ENCODE data around the gene COG8. TPM values are rescaled to one million over a fixed set of nuclear protein-coding genes. Genes with fewer than 3 reads are reported as not detected.

COG8 gene
- total and polyA plus RNA-seq, 9 of the 15 experiments (the other 6 are each of a cell fraction or from before 2014, with no cell fraction given) = 3.7 to 42.6 (median 30.1) TPM

GRCh38 chr16:69293401-69293800, 46.0 kb downstream of the COG8 start:
- Histone ChIP-seq H3K9me1 (ENCODE audit: control insufficient read depth, insufficient read depth, low read length) (no peaks in the 10 kb centered on the region), H3K79me2 (ENCODE audit: control insufficient read depth, insufficient read depth, low read length) (no peaks in the 10 kb centered on the region), H2AFZ (ENCODE audit: low read depth, low read length) (no peak overlapping the region), H4K20me1 (replicated peaks; ENCODE audit: control insufficient read depth, insufficient read depth, low read length) (no peaks in the 10 kb centered on the region), H3K27me3 (ENCODE audit: control insufficient read depth in 2 of 2, insufficient read depth in 2 of 2, low read length in 2 of 2) (no peaks in the 10 kb centered on the region), H3K9me3 (replicated peaks; ENCODE audit: control insufficient read depth, insufficient read depth, low read depth, low read length) (no peaks in the 10 kb centered on the region), H3K4me1 (replicated peaks in 1 of 2; ENCODE audit: control insufficient read depth in 2 of 2, insufficient read depth in 2 of 2, low read length in 2 of 2) (peaks cover 0 to 2% of the 10 kb centered on the region in 2 experiments; a peak in 1 of 5 replicates), H3K36me3 (ENCODE audit: control insufficient read depth, insufficient read depth, low read length) (no peaks in the 10 kb centered on the region), H3K4me3 (no peak overlapping the region), H3K9ac (ENCODE audit: insufficient read depth in 1 of 2, low read depth in 2 of 2, low read length in 2 of 2) (no peak overlapping the region), H3K27ac (ENCODE audit: extremely low read depth, low read depth, low read length) (no peak overlapping the region), H3K4me2 (ENCODE audit: insufficient read depth, low read length) (no peak overlapping the region)
- no TSS peak for BruUV-seq (replicated peaks)
- intact Hi-C loops (cut with micrococcal nuclease) (no loop called here), in situ Hi-C loops (cut with MboI) (no loop called here)
- DNase-seq (ENCODE audit: extremely low read depth in 1 of 4, low spot score in 3 of 4) (no peak), ATAC-seq (no peak), FAIRE-seq (no peak)
- 37% methylated on average over 3 of the region's 3 CpGs for WGBS (ENCODE audit: insufficient coverage, low coverage, missing lambda C conversion rate)
- ChIA-PET CTCF (ENCODE audit: low intra/inter-chr PET ratio) (no interaction called here), POLR2A (no interaction called here)
- TF ChIP-seq ZNF408 (CRISPR knock-in tag; IDR thresholded peaks at IDR 0.05; ENCODE audit: low read depth) (no peak), TFAP4 (CRISPR knock-in tag; IDR thresholded peaks at IDR 0.05; ENCODE audit: borderline replicate concordance) (no peak), TRIM28 (IDR thresholded peaks at IDR 0.05) (no peak), NR2C2 (CRISPR knock-in tag; IDR thresholded peaks at IDR 0.05) (no peak), NR2C2 (tag; IDR thresholded peaks at IDR 0.05) (no peak), HMG20B (CRISPR knock-in tag; IDR thresholded peaks at IDR 0.05) (no peak), NFE2L1 (tag; IDR thresholded peaks at IDR 0.05; ENCODE audit: borderline replicate concordance, low read depth) (no peak)
- TF ChIP-seq, protein P1, sequence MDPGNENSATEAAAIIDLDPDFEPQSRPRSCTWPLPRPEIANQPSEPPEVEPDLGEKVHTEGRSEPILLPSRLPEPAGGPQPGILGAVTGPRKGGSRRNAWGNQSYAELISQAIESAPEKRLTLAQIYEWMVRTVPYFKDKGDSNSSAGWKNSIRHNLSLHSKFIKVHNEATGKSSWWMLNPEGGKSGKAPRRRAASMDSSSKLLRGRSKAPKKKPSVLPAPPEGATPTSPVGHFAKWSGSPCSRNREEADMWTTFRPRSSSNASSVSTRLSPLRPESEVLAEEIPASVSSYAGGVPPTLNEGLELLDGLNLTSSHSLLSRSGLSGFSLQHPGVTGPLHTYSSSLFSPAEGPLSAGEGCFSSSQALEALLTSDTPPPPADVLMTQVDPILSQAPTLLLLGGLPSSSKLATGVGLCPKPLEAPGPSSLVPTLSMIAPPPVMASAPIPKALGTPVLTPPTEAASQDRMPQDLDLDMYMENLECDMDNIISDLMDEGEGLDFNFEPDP (CRISPR knock-in tag; IDR thresholded peaks at IDR 0.05) = no peak
- TF ChIP-seq, protein P2, sequence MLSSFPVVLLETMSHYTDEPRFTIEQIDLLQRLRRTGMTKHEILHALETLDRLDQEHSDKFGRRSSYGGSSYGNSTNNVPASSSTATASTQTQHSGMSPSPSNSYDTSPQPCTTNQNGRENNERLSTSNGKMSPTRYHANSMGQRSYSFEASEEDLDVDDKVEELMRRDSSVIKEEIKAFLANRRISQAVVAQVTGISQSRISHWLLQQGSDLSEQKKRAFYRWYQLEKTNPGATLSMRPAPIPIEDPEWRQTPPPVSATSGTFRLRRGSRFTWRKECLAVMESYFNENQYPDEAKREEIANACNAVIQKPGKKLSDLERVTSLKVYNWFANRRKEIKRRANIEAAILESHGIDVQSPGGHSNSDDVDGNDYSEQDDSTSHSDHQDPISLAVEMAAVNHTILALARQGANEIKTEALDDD (IDR thresholded peaks at IDR 0.05) = no peak
- TF ChIP-seq, protein P3, sequence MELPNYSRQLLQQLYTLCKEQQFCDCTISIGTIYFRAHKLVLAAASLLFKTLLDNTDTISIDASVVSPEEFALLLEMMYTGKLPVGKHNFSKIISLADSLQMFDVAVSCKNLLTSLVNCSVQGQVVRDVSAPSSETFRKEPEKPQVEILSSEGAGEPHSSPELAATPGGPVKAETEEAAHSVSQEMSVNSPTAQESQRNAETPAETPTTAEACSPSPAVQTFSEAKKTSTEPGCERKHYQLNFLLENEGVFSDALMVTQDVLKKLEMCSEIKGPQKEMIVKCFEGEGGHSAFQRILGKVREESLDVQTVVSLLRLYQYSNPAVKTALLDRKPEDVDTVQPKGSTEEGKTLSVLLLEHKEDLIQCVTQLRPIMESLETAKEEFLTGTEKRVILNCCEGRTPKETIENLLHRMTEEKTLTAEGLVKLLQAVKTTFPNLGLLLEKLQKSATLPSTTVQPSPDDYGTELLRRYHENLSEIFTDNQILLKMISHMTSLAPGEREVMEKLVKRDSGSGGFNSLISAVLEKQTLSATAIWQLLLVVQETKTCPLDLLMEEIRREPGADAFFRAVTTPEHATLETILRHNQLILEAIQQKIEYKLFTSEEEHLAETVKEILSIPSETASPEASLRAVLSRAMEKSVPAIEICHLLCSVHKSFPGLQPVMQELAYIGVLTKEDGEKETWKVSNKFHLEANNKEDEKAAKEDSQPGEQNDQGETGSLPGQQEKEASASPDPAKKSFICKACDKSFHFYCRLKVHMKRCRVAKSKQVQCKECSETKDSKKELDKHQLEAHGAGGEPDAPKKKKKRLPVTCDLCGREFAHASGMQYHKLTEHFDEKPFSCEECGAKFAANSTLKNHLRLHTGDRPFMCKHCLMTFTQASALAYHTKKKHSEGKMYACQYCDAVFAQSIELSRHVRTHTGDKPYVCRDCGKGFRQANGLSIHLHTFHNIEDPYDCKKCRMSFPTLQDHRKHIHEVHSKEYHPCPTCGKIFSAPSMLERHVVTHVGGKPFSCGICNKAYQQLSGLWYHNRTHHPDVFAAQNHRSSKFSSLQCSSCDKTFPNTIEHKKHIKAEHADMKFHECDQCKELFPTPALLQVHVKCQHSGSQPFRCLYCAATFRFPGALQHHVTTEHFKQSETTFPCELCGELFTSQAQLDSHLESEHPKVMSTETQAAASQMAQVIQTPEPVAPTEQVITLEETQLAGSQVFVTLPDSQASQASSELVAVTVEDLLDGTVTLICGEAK (IDR thresholded peaks at IDR 0.05) = no peak
- TF ChIP-seq, protein P3 (CRISPR knock-in tag; IDR thresholded peaks at IDR 0.05) = no peak

All from K562 (cell line).